Upper lobe of left lung (tissue), 4 donors: ENCODE results near the gene ACTL6B.

Source experiments
- CTCF ChIP-seq, 6 experiments: fragments of 450-650 bp in 4 of 6; fragments of 200-600 bp in 2 of 6; sonication (generic) in 2 of 6; IDR thresholded peaks; one replicate each; pipeline ENCODE4 v1.5.1; 2016 to 2019; ENCODE audit warnings: antibody characterized with exemption in 6 of 6
- EP300 ChIP-seq, 4 donors: sonication (generic); formaldehyde crosslinking; IDR thresholded peaks; one replicate each; pipeline ENCODE4 v1.5.1; 2017; ENCODE audit warnings: antibody characterized with exemption in 4 of 4, control low read depth in 2 of 4
- POLR2AphosphoS5 ChIP-seq, 2 donors: sonication (generic); formaldehyde crosslinking; IDR thresholded peaks; one replicate each; pipeline ENCODE4 v1.5.1; 2017; ENCODE audit warnings: antibody characterized with exemption in 2 of 2

DNA sequence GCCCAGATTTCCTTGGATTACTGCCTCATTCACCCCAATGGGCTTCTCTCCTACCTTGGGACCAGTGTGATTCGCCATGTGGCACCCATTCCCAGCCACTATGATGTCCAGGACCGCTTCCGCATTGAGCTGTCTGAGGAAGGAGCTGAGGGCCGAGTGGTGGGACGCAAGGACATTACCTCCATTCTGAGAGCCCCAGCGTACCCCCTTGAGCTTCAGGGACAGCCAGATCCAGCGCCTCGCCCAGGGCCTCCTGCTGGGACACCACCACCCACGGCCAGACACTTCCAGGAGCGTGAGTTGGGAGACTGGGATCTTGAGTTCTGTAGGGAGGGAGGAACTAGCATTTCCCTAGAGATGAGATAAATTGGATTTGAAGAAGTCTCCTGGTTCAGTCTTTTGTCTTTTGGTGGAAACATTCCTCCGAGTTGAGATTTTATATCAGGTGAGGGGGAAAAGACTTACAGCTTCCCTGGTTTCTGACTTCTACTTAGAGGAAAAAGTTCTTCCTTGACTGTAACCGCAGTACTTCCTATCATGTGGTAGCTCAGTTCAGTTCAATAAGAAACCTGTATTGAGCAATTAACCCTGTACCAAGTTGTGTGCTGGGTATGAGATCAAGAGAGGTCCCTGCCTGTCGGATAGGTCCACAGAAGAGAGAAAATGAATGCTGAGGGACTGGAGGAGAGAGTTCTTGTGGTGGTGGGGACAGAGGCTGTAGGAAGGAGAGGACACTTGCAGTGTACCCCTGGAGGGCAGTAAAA, 42.7 kb downstream of the ACTL6B start:
- TF ChIP-seq CTCF (IDR thresholded peaks at IDR 0.05) (no peak), POLR2AphosphoS5 (IDR thresholded peaks at IDR 0.05) (no peak), EP300 (IDR thresholded peaks at IDR 0.05) (no peak)
